Measurements from ENCODE around the gene SLC49A4. TPM values are rescaled to one million over a fixed set of nuclear protein-coding genes. Genes with fewer than 3 reads are reported as not detected.

Gene SLC49A4
- total RNA-seq, 1 experiment from 2014 or later = 16.1 TPM

DNA sequence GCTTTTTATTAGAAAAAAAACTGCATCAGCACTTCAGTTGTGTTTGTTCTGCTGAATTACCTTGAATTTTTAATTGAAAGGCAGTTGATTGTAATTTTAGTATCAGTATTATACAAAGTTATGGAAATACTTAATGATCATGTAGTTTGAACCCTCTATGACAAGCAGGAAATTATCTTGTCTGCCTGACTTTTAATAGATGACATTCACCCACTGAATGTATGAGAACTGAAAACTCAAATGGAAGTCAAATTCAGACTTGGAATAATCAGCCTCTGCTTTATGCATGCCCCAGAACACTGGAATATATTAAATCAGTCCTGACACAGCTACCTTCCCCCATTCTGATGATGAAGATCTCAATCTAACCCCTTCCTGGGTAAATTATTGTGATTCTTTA lies 73.5 kb downstream of the SLC49A4 start:
- no peak for DNase-seq
- Mint-ChIP-seq H3K27ac (ENCODE audit: unreplicated experiment) (no peak overlapping the region), H3K27me3 (ENCODE audit: unreplicated experiment) (no peaks in the 10 kb centered on the region), H3K4me1 (ENCODE audit: low read depth, unreplicated experiment) (no peaks in the 10 kb centered on the region), H3K9me3 (ENCODE audit: low read depth, unreplicated experiment) (no peaks in the 10 kb centered on the region), H3K36me3 (ENCODE audit: insufficient read depth, unreplicated experiment) (no peaks in the 10 kb centered on the region), H3K4me3 (ENCODE audit: low read depth, unreplicated experiment) (no peak overlapping the region)
- no TSS peak for BruUV-seq (replicated peaks)
- CTCF ChIA-PET = no interaction called here
- TF ChIP-seq, protein P1, sequence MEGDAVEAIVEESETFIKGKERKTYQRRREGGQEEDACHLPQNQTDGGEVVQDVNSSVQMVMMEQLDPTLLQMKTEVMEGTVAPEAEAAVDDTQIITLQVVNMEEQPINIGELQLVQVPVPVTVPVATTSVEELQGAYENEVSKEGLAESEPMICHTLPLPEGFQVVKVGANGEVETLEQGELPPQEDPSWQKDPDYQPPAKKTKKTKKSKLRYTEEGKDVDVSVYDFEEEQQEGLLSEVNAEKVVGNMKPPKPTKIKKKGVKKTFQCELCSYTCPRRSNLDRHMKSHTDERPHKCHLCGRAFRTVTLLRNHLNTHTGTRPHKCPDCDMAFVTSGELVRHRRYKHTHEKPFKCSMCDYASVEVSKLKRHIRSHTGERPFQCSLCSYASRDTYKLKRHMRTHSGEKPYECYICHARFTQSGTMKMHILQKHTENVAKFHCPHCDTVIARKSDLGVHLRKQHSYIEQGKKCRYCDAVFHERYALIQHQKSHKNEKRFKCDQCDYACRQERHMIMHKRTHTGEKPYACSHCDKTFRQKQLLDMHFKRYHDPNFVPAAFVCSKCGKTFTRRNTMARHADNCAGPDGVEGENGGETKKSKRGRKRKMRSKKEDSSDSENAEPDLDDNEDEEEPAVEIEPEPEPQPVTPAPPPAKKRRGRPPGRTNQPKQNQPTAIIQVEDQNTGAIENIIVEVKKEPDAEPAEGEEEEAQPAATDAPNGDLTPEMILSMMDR (IDR thresholded peaks at IDR 0.05; ENCODE audit: unreplicated experiment) = no peak
- intact Hi-C loops (cut with micrococcal nuclease; ENCODE audit: unreplicated experiment) = no loop called here

DNA sequence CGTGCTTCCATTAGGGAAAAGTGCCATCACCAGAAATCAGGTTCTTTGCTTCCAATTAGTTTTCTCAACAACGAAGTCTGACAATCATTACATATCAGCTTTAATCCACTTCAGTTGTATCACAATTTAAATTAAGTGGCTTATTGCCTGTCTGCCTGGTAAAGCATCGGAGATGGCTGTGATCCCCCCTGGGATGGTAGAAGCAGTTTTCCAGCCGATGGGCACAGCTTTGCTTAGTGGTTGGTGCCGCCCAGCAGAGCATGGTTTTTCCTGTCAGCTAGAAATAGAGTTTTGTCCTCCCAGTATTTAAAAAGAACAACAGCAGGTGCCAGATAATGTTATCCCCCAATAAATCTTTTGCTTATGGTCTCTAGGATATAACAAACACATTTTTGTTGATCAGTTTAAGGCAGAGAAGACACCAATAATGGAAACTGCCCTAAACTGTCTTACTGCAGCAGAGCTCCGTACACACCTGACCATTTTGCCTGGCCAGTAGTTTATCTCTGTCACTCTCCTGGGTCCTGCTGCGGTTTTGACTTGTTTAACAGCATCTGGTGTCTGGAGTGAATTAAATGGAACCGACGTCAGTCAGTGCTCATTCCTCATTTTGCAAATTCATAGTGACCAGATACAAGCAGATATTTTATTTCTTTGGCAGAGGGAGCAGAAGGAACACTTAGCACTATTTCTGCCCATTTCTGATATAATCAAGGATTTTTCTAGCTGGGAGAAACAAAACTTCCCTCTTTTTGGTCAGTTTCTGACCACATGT lies 79.1 kb downstream of the SLC49A4 start:
- no TSS peak for BruUV-seq (replicated peaks)
- H3K9me3 Mint-ChIP-seq (ENCODE audit: low read depth, unreplicated experiment) = no peaks in the 10 kb centered on the region
- CTCF ChIA-PET = no interaction called here
- no peaks in the 10 kb centered on the region for H3K27me3 Mint-ChIP-seq (ENCODE audit: unreplicated experiment)
- H3K27ac Mint-ChIP-seq (ENCODE audit: unreplicated experiment) = no peak overlapping the region
- intact Hi-C loops (cut with micrococcal nuclease; ENCODE audit: unreplicated experiment) = no loop called here
- TF ChIP-seq, protein P1 (IDR thresholded peaks at IDR 0.05; ENCODE audit: unreplicated experiment) = no peak
- H3K4me1 Mint-ChIP-seq (ENCODE audit: low read depth, unreplicated experiment) = no peaks in the 10 kb centered on the region
- H3K4me3 Mint-ChIP-seq (ENCODE audit: low read depth, unreplicated experiment) = no peak overlapping the region
- no peak for DNase-seq
- no peaks in the 10 kb centered on the region for H3K36me3 Mint-ChIP-seq (ENCODE audit: insufficient read depth, unreplicated experiment)

DNA sequence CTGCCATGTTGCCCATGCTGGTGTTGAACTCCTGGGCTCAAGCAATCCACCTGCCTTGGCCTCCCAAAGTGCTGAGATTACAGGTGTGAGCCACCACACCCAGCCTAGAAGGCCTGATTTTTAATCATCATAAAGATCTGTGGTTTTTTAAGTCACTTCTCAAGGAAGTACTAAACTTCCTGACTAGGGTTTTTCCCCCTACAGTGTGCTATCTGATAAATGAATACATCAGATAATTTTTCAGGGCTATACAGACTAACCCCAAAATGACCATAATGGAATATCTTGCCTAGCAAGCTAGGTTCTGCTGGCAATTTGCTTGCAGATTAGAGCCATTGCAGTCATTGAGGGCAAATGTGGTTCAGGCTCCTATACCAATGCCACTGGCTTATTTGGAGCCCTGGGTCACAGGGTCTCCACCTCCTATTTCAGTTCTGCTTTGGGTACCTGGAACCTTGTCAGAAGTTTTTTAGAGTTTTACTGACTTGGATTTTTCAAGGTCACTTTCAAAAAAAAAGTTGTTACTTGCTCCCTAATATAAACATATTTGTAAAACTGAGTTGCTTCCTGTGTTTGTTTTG lies 80.8 kb downstream of the SLC49A4 start:
- no TSS peak for BruUV-seq (replicated peaks)
- Mint-ChIP-seq H3K4me1 (ENCODE audit: low read depth, unreplicated experiment) (no peaks in the 10 kb centered on the region), H3K27me3 (ENCODE audit: unreplicated experiment) (no peaks in the 10 kb centered on the region), H3K36me3 (ENCODE audit: insufficient read depth, unreplicated experiment) (no peaks in the 10 kb centered on the region), H3K27ac (ENCODE audit: unreplicated experiment) (no peak overlapping the region), H3K4me3 (ENCODE audit: low read depth, unreplicated experiment) (no peak overlapping the region), H3K9me3 (ENCODE audit: low read depth, unreplicated experiment) (no peaks in the 10 kb centered on the region)
- TF ChIP-seq, protein P1 (IDR thresholded peaks at IDR 0.05; ENCODE audit: unreplicated experiment) = no peak
- intact Hi-C loops (cut with micrococcal nuclease; ENCODE audit: unreplicated experiment) = no loop called here
- CTCF ChIA-PET = no interaction called here
- no peak for DNase-seq

DNA sequence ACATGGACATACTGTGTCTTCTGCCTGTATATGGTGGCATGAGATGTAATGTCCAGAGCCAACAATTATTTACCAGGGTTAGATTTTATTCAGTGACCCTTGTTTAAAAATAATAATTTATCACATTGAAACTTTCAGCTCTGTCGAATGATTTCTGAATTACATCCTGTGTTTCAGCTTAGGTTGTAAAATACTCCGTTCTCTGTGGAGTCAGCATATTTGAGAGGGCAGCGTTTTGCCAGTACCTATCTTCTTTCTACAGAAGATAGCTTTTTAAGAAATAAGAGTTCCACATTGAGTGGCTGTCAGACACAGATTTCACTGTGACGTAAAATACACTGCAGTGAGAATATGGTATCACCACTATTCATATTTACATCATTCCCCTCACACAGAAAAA lies 85.3 kb downstream of the SLC49A4 start:
- Mint-ChIP-seq H3K4me1 (ENCODE audit: low read depth, unreplicated experiment) (no peaks in the 10 kb centered on the region), H3K36me3 (ENCODE audit: insufficient read depth, unreplicated experiment) (no peaks in the 10 kb centered on the region), H3K4me3 (ENCODE audit: low read depth, unreplicated experiment) (no peak overlapping the region), H3K27ac (ENCODE audit: unreplicated experiment) (no peak overlapping the region), H3K27me3 (ENCODE audit: unreplicated experiment) (no peaks in the 10 kb centered on the region), H3K9me3 (ENCODE audit: low read depth, unreplicated experiment) (no peaks in the 10 kb centered on the region)
- TF ChIP-seq, protein P1 (IDR thresholded peaks at IDR 0.05; ENCODE audit: unreplicated experiment) = no peak
- CTCF ChIA-PET = no interaction called here
- no peak for DNase-seq
- BruUV-seq (replicated peaks) = no TSS peak
- intact Hi-C loops (cut with micrococcal nuclease; ENCODE audit: unreplicated experiment) = no loop called here

Data from Calu3 (cell line).